HG02884 (cell line): ENCODE data around the gene DTNB.

ENCODE experiments used
- ATAC-seq: cut with Tn5 transposase; IDR thresholded peaks from one replicate; pipeline ENCODE4 v1.9.1; 2021; ENCODE audit warnings: mild to moderate bottlenecking, moderate library complexity; ENCODE audit not compliant: unreplicated experiment

Gene DTNB

GRCh38 chr2:25355270-25355669, 318.1 kb downstream of the DTNB start:
- no peak for ATAC-seq

GRCh38 chr2:25354116-25354515, 319.3 kb downstream of the DTNB start:
- no peak for ATAC-seq

GRCh38 chr2:25349397-25349796, 324.0 kb downstream of the DTNB start:
- no peak for ATAC-seq

- no peak for ATAC-seq
These were observed 325.5 kb downstream of the DTNB start for GRCh38 chr2:25347846-25348245.

GRCh38 chr2:25347205-25347815, 326.1 kb downstream of the DTNB start:
- no peak for ATAC-seq

- ATAC-seq, result no peak
These were observed 330.1 kb downstream of the DTNB start for GRCh38 chr2:25343187-25343825.

GRCh38 chr2:25342372-25343186, 330.8 kb downstream of the DTNB start:
- peak; percentile 76 for ATAC-seq

GRCh38 chr2:25341753-25342371, 331.5 kb downstream of the DTNB start, which contains the start of gene DNMT3A:
TSS of gene DNMT3A (minus strand) at chr2:25341925. CDS start at chr2:25313984, 27,941 bp downstream.
- ATAC-seq, result peak; percentile 22

- ATAC-seq, result no peak
These were observed 332.2 kb downstream of the DTNB start for GRCh38 chr2:25341011-25341727.

- ATAC-seq, result no peak
These were observed 333.0 kb downstream of the DTNB start for GRCh38 chr2:25340181-25340921.

- ATAC-seq, result no peak
These were observed 333.6 kb downstream of the DTNB start for GRCh38 chr2:25339791-25340180.

GRCh38 chr2:25339211-25339674, 334.1 kb downstream of the DTNB start:
- ATAC-seq, result no peak

- ATAC-seq, result no peak
These were observed 335.0 kb downstream of the DTNB start for GRCh38 chr2:25338401-25338800.

GRCh38 chr2:25337891-25338290, 335.5 kb downstream of the DTNB start:
- no peak for ATAC-seq

GRCh38 chr2:25337276-25337675, 336.1 kb downstream of the DTNB start:
- ATAC-seq, result no peak

GRCh38 chr2:25336383-25336841, 337.0 kb downstream of the DTNB start:
- ATAC-seq, result no peak

GRCh38 chr2:25335971-25336370, 337.4 kb downstream of the DTNB start:
- ATAC-seq, result no peak

GRCh38 chr2:25335204-25335603, 338.2 kb downstream of the DTNB start:
- no peak for ATAC-seq

- no peak for ATAC-seq
These were observed 338.9 kb downstream of the DTNB start for GRCh38 chr2:25334482-25334881.

GRCh38 chr2:25333981-25334380, 339.4 kb downstream of the DTNB start:
- ATAC-seq, result no peak
